Measurements from ENCODE around the gene EIF3B.
A peak's percentile ranks its signal among the peaks of the same experiment; 100 is the strongest.
"Not testable (repeated sequence)": the region's sequence is repeated elsewhere in the genome, so short reads cannot be mapped to it uniquely, and the experiment has no call there.

Gene EIF3B

DNA sequence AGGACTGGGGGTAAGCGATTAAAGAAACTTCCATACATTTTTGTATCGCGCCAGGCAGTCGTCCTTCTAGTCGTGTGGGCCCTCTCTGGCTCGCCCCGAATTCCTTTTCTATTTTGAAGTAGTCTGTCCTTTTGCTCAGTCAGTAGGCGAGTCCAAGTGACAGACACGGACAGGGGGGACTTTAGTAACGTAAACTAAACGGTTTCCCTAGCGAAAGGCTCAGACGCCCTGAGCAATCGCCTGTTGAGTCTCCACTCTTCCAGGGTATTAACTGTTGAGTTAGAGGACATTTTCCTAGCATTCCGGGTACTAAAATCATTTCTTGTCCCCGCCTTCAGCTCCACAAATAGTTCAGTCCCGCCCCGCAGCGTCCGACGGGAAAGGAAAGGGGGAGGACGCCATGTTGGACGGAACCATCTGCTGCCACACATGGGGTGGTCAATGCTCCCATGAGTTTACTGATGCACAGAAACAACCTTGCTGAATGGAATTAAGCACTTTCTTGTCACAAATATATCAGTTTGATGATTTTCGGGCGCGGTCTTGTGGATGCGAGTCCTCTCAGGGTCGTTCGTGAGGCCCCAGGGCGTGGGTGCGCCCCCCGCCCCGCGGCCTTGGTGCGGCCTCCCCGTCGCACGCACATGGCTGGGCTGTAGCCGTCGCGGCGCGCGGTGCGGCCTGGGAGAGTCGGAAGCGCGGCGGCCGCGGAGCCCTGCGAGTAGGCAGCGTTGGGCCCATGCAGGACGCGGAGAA, at the start of gene EIF3B:
Gene EIF3B, plus strand, starts transcription at position 642 of the 753 bp plus-strand sequence. Its CDS starts 95 bp downstream, at position 737.
- DNase-seq (ENCODE audit: low spot score): peak; percentile 97

DNA sequence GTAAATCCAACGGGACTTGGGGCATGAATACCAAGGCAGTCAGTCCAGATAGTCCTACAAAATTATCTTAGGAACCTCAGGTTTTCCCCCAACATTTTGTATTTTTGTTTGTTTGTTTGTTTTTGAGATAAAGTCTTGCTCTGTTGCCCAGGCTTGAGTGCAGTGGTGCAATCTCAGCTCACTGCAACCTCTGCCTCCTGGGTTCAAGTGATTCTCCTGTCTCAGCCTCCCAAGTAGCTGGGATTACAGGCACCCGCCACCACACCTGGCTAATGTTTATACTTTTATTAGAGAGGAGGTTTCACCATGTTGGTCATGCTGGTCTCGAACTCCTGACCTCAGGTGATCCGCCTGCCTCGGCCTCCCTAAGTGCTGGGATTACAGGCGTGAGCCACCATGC, 49.4 kb upstream of the EIF3B start:
- DNase-seq (ENCODE audit: low spot score): not testable (repeated sequence)

DNA sequence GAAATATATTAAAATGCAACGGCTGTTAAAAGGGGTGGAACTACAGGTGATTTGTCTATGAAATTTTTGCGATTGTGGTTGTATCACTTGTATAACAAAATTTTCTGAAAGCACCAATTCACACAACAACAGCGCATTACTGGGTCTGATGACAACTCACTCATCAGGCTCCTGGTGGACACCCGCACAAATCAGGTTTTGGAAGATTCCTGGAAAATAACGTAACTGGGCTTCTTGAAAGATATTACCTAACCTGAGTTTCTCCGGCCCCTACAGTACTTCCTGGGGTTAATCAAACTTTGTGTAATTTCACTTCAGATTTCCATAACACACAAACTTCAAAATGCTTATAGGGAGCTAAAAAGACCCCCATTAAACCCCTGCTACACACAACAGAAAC, 47.9 kb upstream of the EIF3B start:
- DNase-seq (ENCODE audit: low spot score): no peak

DNA sequence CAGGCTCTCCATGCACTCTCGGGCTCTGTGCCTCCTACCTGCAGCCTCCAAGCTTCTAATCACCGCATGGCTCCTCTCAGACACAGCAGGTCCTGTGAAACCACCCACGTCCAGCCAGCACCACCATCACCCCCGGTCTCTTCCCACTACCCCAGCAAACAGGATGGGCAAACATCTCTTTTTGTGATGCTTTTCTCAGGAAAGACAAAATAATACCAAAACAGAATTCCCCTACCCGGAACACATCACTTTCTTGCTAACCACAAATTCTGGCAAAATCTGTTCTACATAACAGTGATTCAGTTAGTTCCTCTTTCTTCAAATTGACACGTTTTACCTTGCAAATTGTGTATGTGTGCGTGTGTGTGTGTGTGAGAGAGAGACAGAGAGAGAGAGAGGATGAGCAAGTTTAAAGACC, 46.9 kb upstream of the EIF3B start:
- DNase-seq (ENCODE audit: low spot score): no peak

DNA sequence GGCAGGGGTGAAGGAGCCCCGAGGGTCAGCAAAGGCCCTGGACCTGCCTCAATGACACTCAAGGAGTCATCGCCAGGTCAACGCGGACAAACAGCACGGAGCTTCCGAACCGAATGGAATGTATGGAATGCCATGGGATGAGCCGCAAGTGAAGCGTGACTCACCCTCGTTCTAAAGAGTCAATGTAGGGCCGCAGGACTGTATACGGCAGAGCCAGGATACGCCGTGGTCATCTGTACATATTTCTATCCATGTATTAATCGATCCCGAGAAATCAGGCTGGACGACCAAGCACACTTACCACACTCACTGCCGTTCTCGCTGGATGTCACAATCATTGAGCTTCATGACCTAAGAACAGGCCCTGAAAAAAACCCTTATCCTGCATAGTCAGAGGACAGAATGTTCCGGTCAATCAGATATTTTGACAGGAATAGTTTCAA, 44.7 kb upstream of the EIF3B start:
- no peak for DNase-seq (ENCODE audit: low spot score)

DNA sequence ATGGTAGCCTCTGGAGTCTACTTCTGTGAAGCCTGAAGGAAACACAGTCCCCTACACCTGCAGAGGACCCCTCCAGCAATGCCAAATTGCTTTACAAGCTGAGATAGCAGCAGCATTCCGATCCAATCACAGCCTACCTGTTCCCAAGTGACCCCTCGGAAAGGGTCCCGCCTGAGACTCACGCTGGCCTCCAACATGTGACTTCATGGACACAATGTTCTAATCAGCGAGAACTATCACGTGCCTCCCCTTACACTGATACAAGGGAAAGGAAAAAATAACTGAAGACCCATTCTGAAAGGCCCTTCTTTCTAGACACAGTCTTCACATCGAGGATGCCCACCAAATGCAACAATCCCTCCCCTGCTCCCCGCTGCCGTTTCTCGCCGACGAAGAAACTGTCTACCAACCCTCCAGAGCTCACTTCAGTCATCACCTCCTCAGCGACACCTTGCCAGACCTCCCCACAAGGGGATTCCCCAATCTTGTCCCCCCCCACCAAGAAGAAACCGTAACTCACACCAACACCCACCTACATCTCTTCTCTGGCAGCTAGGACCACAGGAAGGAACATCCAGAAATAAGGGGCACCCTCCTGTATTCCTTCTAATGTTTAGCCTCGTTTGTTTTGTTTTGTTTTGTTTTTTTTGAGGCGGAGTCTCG, 42.2 kb upstream of the EIF3B start:
- DNase-seq (ENCODE audit: low spot score): no peak

DNA sequence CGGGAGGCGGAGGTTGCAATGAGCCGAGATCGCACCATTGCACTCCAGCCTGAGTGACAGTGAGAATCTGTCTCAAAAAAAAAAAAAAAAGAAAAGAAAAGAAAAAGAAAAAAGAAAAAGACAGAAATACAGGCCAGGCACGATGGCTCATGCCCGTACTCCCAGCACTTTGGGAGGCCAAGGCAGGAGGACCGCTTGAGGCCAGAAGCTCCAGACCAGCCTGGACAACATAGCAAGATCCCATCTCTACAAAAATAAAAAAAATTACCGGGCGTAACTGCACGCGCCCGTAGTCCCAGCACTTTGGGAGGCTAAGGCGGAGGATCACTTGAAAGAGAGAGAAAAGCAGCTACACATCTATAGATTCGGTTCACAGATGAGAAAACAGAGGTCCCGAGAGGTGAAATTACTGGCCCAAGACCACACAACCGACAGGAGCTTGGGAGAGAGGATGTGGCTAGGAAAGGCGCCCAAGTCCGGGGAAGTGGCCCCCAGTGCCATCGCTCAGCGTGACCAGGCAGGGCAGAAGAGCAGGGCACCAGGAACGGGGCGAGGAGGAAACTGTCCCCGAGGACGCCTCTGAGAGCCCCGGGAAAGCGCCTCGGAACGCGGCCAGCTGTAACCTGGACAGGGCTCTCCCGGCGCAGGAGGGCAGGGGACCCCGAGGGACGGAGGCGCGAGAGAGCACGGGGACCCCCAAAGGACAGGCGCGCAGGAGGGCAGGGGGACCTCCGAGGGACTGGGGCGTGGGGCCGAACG, 41.0 kb upstream of the EIF3B start:
- peak; percentile 31 for DNase-seq (ENCODE audit: low spot score)

DNA sequence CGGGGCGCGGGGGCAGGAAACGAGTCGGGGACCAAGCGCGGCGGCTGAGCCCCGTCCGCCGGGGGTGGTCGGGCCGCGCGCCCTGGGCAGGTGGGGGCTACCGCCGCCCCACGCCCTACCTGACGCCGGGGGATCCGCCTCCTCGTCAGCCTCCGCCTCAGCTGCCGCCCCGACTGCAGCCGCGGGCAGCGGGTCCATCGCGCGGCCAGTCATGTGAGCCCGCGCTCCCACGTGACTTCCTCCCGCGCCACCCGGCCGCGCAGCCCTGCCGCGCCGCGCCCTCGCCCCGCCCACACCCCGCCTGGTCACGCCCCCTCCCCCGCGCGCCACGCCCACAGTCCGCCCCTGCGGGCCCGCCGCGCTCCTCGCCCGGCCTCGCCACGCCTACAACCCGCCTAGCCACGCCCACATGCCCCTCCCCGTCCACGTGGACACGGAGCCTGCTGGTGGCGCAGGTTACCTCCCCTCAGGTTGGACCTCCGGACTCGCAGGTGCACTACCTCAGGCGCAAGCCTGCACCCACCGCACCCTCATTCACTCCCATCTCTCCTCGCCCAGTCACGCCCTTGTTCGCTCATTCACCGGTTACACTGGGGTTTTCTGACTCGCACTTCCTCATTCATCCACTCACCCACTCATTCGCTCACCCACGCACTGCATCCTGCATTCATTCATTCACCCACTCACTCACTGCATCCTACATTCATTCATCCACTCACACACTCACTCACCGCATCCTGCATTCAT, 40.2 kb upstream of the EIF3B start, which contains the start of gene SNX8:
Gene SNX8, minus strand, starts transcription at position 233 of the 747 bp plus-strand sequence. Its CDS starts 20 bp downstream, at position 213.
- DNase-seq (ENCODE audit: low spot score): peak; percentile 88

DNA sequence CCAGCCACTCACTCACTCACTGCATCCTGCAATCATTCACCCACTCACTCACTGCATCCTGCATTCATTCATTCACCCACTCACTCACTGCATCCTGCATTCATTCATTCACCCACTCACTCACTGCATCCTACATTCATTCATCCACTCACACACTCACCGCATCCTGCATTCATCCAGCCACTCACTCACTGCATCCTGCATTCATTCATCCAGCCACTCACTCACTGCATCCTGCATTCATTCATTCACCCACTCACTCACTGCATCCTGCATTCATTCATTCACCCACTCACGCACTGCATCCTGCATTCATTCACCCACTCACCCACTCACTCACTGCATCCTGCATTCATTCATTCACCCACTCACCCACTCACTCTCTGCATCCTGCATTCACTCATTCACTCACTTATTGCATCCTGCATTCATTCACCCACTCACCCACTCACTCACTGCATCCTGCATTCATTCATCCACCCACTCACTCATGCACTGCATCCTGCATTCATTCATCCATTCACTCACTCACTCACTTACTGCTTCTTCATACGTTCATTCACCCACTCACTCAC, 39.6 kb upstream of the EIF3B start:
- not testable (repeated sequence) for DNase-seq (ENCODE audit: low spot score)

DNA sequence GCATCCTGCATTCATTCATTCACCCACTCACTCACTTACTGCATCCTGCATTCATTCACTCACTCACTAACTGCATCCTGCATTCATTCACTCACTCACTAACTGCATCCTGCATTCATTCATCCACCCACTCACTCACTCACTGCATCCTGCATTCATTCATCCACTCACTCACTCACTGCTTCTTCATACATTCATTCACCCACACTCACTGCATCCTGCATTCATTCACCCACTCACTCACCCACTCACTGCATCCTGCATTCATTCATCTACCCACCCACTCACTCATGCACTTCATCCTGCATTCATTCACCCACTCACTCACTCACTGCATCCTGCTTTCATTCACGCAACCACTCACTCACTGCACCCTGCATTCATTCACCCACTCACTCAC, 38.8 kb upstream of the EIF3B start:
- DNase-seq (ENCODE audit: low spot score): no peak

DNA sequence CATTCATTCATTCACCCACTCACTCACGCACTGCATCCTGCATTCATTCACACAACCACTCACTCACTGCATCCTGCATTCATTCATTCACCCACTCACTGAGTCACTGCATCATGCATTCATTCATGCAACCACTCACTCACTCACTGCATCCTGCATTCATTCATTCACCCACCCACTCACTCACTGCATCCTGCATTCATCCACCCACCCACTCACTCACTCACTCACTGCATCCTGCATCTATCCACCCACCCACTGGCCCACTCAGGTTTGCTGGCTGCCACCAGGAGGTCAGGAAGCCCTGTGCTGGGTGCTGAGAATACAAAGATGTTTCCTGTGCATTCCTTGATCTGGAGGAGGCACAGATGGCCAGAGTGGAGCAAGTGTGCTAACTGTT, 38.0 kb upstream of the EIF3B start:
- no peak for DNase-seq (ENCODE audit: low spot score)

DNA sequence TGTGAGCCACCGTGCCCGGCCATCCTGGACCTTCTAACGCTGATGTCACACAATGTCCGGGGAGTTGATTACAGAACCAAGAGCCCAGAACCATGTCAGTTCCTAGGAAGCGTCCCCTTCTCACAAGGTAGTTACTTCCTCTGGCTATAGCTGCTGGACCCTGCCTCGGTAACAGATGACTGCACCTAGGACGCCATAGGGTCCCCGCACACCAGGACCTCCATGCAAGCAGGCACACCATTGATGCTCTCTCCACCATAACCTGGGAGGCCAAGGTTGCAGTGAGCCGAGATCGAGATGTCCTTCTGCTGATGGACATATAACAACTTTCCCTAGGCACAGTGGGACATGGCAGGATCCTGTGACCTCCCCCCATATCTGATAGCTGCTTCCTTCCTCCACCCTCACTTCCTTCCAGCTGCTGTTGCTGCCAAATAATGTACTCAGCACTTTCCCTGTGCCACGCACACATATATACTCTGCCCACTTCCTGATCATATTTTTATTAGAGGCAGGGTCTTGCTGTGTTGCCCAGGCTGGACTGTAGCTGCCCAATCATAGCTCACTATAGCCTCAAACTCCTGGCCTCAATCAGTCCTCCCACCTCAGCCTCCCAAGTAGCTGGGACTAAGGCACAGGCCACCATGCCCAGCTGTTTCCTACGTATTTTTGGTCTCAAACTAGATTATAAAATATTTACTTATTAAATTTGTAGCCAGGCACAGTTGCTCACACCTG, 36.9 kb upstream of the EIF3B start:
- no peak for DNase-seq (ENCODE audit: low spot score)

DNA sequence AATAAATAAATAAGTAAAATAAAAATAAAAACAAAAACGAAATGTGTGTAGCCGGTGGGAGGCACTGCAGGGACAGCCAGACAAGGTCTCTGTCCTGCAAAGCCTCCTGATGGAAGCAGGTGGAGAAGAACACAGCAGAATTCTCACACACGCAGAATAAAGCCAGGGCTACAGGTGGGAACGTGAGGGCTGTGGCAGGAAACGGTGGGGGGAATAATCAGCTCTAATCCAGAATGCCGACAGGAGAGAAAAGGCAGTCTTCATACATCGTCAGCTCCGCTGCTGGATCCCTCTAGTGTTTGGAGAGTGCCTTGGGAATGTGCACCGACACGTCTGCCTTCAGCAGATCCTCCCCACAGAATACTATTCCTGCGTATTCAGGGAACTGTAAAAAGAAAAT, 33.6 kb upstream of the EIF3B start:
- DNase-seq (ENCODE audit: low spot score): no peak

DNA sequence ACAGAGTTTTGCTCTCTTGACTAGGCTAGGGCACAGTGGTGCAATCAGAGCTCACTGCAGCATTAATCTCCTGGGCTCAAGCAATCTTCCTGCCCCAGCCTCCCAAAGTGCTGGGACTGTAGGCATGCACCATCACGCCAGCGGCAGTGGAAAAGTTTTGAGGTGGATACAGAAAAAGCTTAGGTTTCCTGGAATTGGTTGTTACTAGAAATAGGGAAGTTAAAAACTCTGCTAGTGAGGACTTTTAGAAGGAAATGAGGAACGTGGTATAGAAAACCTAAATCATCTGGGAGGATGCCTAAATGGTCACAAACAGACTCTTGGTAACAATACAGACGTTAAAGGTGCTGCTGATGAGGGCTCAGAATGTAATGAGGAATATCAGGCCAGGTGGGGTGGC, 29.5 kb upstream of the EIF3B start:
- no peak for DNase-seq (ENCODE audit: low spot score)

DNA sequence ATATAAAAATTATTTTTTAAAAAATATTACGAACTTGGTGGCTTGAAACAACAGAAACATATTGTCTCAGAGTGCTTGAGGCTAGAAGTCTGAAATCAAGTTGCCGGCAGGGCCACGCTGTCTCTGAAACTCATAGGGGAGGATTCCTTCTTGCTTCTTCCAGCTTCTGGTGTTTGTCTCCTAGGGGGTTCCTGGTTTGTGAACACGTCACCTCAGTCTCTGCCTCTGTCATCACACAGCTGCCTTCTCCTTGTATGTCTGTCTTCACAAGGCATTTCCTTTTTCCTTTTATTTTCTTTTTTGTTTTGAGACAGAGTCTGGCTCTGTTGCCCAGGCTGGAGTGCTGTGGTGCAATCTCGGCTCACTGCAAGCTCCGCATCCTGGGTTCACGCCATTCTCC, 27.7 kb upstream of the EIF3B start:
- DNase-seq (ENCODE audit: low spot score): no peak

DNA sequence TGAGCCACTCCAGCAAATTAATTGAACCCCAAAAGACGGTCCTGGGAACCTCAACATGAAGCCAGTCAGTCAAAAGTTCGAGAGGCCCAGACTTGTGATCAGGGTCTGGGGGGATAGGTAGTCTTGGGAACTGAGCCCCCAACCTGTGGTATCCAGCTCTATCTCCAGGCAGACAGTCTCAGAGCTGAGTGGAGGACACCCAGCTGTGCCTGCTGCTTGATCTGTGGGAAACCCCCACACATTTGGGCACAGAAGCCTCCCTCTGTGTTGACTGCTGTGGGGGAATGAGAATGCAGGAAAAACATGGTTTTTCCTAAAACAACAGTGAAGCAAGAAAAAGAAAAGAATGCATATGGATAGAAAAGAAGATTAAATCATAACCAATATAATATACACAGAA, 24.1 kb upstream of the EIF3B start:
- no peak for DNase-seq (ENCODE audit: low spot score)

DNA sequence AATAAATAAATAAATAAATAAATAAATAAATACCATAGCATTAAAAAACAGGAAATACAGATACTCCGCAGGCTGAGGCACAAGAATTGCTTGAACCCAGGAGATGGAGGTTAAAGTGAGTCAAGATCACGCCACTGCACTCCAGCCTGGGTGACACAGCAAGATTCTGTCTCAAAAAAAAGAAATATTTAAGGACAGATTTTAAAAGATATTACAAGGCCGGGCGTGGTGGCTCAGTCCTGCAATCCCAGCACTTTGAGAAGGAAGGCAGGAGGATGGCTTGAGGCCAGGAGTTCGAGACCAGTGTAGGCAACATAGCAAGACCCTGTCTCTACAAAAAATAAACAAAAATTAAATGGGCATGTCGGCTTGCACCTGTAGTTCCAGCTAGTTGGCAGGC, 22.9 kb upstream of the EIF3B start:
- DNase-seq (ENCODE audit: low spot score): no peak

DNA sequence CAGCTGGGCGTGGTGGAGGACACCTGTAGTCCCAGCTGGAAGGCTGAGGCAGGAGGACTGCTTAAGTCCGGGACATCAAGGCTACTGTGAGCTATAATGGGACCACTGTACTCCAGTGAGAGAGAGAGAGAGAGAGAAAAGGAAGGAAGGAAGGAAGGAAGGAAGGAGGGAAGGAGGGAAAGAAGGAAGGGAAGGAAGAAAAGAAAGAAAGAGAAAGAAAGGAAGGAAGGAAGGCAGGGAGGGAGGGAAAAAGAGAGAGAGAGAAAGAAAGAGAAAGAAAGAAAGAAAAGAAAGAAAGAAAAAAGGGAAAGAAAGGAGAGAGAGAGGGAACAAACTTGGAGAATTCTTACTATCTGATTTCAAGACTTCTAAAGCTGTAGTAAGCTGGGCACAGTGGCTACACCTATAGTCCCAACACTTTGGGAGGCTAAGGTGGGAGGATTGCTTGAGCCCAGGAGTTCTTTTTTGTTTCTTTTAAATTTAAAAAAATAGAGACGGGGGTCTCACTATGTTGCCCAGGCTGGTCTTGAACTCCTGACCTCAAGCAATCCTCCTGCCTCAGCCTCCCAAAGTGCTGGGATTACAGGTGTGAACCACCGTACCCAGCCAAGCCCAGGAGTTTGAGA, 21.9 kb upstream of the EIF3B start:
- DNase-seq (ENCODE audit: low spot score): not testable (repeated sequence)

DNA sequence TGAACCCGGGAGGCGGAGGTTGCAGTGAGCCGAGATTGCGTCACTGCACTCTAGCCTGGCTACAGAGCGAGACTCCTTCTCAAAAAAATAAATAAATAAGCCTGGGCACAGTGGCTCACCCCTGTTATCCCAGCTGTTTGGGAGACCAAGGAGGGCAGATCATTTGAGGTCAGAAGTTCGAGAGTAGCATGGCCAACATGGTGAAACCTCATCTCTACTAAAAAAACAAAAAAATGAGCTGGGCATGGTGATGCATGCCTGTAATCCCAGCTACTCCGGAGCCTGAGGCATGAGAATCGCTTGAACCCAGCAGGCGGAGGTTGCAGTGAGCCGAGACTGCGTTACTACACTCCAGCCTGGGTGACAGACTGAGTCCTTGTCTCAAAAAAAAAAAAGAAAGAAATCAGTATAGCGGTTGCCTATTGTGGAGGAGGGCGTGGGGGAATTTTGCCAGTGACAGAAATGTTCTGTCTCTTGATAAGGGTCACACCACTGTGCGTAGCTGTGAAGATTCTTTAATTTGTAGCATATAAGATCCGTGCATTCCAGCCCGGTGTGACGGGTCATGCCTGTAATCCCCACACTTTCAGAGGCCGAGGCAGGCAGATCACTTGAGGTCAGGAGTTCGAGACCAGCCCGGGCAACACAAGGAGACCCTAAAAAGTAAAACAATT, 17.9 kb upstream of the EIF3B start:
- no peak for DNase-seq (ENCODE audit: low spot score)

All from hematopoietic multipotent progenitor cell treated with erythropoietin and hydrocortisone succinate and interleukin-3 and kit ligand, for 15 days (in vitro differentiated cells).